Osteocyte (in vitro differentiated cells): ENCODE data around the gene MGST2. TPM values are rescaled to one million over a fixed set of nuclear protein-coding genes. Genes with fewer than 3 reads are reported as not detected.

Experiments used
- DNase-seq: peaks from one replicate; pipeline ENCODE4 v3.0.0; 2021; ENCODE audit warnings: mixed read lengths; ENCODE audit not compliant: unreplicated experiment; ENCODE audit errors: extremely low spot score
- H3K27ac Mint-ChIP-seq: one replicate; pipeline ENCODE4 v1.8.0; 2021; ENCODE audit warnings: mild to moderate bottlenecking, mixed read lengths; ENCODE audit not compliant: unreplicated experiment
- H3K27me3 Mint-ChIP-seq: one replicate; pipeline ENCODE4 v1.8.0; 2021; ENCODE audit warnings: mixed read lengths; ENCODE audit not compliant: unreplicated experiment
- H3K36me3 Mint-ChIP-seq: one replicate; pipeline ENCODE4 v1.8.0; 2021; ENCODE audit warnings: mixed read lengths; ENCODE audit not compliant: unreplicated experiment
- H3K4me1 Mint-ChIP-seq: one replicate; pipeline ENCODE4 v1.8.0; 2021; ENCODE audit warnings: mixed read lengths; ENCODE audit not compliant: unreplicated experiment
- H3K4me3 Mint-ChIP-seq: one replicate; pipeline ENCODE4 v1.8.0; 2021; ENCODE audit warnings: mild to moderate bottlenecking, moderate library complexity, mixed read lengths; ENCODE audit not compliant: unreplicated experiment
- H3K9me3 Mint-ChIP-seq: one replicate; pipeline ENCODE4 v1.8.0; 2021; ENCODE audit warnings: mixed read lengths; ENCODE audit not compliant: unreplicated experiment
- total RNA-seq: library from RNA; stranded (reverse); gene quantifications from 2 replicates; pipeline ENCODE4 v1.2.1, GENCODE V29; 2021
- TF ChIP-seq, protein P1 (sequence below): fragments of 200-600 bp; sonication (generic); IDR thresholded peaks from 2 replicates; pipeline ENCODE4 v1.5.0; 2021; ENCODE audit warnings: antibody characterized with exemption, mild to moderate bottlenecking, moderate library complexity

The MGST2 gene
- total RNA-seq, 1 donor from 2014 or later, result 29.9 TPM

GRCh38 chr4:139743027-139743426 lies 77.4 kb downstream of the MGST2 start:
- Mint-ChIP-seq H3K27ac (no peak overlapping the region), H3K4me1 (peaks cover 4% of the 10 kb centered on the region), H3K9me3 (no peaks in the 10 kb centered on the region), H3K36me3 (no peaks in the 10 kb centered on the region), H3K4me3 (no peak overlapping the region), H3K27me3 (peaks cover 5% of the 10 kb centered on the region)
- peak; percentile 15 for DNase-seq
- TF ChIP-seq, protein P1, sequence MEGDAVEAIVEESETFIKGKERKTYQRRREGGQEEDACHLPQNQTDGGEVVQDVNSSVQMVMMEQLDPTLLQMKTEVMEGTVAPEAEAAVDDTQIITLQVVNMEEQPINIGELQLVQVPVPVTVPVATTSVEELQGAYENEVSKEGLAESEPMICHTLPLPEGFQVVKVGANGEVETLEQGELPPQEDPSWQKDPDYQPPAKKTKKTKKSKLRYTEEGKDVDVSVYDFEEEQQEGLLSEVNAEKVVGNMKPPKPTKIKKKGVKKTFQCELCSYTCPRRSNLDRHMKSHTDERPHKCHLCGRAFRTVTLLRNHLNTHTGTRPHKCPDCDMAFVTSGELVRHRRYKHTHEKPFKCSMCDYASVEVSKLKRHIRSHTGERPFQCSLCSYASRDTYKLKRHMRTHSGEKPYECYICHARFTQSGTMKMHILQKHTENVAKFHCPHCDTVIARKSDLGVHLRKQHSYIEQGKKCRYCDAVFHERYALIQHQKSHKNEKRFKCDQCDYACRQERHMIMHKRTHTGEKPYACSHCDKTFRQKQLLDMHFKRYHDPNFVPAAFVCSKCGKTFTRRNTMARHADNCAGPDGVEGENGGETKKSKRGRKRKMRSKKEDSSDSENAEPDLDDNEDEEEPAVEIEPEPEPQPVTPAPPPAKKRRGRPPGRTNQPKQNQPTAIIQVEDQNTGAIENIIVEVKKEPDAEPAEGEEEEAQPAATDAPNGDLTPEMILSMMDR, result no peak

DNA sequence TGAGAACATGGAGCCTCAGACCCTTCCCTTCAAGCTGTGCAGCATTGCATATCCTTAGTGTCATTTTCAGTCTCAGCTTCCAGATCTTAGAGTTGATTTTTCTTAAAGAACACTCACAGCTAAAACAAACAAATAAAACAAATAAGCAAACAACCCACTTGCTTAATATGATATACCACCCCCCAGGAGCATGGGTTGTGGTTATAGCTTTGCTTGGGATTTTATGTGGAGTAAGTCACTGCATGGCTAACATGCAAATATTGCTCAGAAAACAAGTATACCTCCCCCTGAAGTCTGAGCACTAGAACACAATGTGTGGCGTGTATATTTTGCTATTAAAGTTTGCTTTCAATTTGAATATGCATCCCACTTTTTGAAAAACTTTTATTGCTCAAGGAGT lies 78.6 kb downstream of the MGST2 start:
- H3K4me1 Mint-ChIP-seq, result peaks cover 4% of the 10 kb centered on the region

GRCh38 chr4:139745111-139745639 lies 79.6 kb downstream of the MGST2 start:
- H3K27ac Mint-ChIP-seq, result no peak overlapping the region
- TF ChIP-seq, protein P1, result no peak
- no peaks in the 10 kb centered on the region for H3K36me3 Mint-ChIP-seq
- H3K4me3 Mint-ChIP-seq, result no peak overlapping the region
- peaks cover 4% of the 10 kb centered on the region for H3K4me1 Mint-ChIP-seq
- DNase-seq, result peak; percentile 34
- H3K9me3 Mint-ChIP-seq, result no peaks in the 10 kb centered on the region
- H3K27me3 Mint-ChIP-seq, result peaks cover 5% of the 10 kb centered on the region

More for the DNA sequence above, 78.6 kb downstream of the MGST2 start:
- no peaks in the 10 kb centered on the region for H3K9me3 Mint-ChIP-seq
- TF ChIP-seq, protein P1, result no peak
- H3K27ac Mint-ChIP-seq, result no peak overlapping the region
- H3K4me3 Mint-ChIP-seq, result no peak overlapping the region
- peaks cover 5% of the 10 kb centered on the region for H3K27me3 Mint-ChIP-seq
- DNase-seq, result no peak
- no peaks in the 10 kb centered on the region for H3K36me3 Mint-ChIP-seq

- peak; percentile 59 for DNase-seq
- Mint-ChIP-seq H3K4me1 (peaks cover 4% of the 10 kb centered on the region), H3K9me3 (no peaks in the 10 kb centered on the region), H3K36me3 (no peaks in the 10 kb centered on the region), H3K4me3 (no peak overlapping the region), H3K27ac (no peak overlapping the region), H3K27me3 (peaks cover 5% of the 10 kb centered on the region)
- TF ChIP-seq, protein P1, result no peak
Observed at GRCh38 chr4:139746431-139747171, 81.0 kb downstream of the MGST2 start.

- Mint-ChIP-seq H3K4me1 (peaks cover 4% of the 10 kb centered on the region), H3K27ac (no peak overlapping the region), H3K27me3 (peaks cover 5% of the 10 kb centered on the region), H3K9me3 (no peaks in the 10 kb centered on the region), H3K4me3 (no peak overlapping the region), H3K36me3 (no peaks in the 10 kb centered on the region)
- TF ChIP-seq, protein P1, result no peak
- no peak for DNase-seq
Observed at GRCh38 chr4:139749338-139749737, 83.7 kb downstream of the MGST2 start.
